Germinal center (tissue), 1 donor: ENCODE data around the gene CST6.

Experiments
- DNase-seq: peaks from one replicate; pipeline ENCODE4 v3.0.0; 2012; ENCODE audit warnings: mixed read lengths, low spot score

The CST6 gene, protein sequence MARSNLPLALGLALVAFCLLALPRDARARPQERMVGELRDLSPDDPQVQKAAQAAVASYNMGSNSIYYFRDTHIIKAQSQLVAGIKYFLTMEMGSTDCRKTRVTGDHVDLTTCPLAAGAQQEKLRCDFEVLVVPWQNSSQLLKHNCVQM

DNA sequence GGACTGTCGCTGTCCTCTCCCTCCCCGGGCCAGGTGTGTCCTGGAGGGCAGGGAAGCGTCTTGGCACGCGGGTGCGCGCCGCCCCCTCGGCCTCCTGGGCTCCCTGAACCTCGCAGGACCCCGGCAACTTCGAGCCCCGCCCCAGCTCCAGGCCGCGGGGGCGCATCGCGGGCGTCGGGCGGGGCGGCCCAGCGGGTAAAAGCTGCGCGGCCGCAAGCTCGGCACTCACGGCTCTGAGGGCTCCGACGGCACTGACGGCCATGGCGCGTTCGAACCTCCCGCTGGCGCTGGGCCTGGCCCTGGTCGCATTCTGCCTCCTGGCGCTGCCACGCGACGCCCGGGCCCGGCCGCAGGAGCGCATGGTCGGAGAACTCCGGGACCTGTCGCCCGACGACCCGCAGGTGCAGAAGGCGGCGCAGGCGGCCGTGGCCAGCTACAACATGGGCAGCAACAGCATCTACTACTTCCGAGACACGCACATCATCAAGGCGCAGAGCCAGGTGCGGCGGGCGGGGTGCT lies at the start of gene CST6:
TSS of gene CST6 (plus strand) at position 224 of the 519 bp plus-strand sequence. CDS start at position 261, 37 bp downstream.
- DNase-seq, result no peak

DNA sequence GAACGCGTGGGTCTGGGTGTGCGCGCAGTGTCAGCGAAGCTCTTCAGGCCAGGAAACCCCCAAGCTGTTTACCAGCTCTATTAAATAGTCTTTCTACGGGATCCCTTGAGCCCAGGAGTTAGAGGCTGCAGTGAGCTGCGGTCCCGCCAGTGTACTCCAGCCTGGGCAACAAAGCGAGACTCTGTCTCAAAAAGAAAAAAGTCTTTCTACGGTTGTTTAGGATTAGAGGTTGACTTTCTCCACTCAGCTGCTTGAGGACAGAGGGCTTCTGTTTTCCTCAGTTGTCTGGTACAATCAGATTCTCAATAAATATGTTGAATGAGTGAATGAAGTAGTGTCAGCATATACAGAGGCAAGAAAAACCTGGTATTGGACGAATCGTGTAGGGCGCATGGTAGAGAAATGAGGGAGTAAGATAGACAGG lies 49.7 kb upstream of the CST6 start:
- no peak for DNase-seq

DNA sequence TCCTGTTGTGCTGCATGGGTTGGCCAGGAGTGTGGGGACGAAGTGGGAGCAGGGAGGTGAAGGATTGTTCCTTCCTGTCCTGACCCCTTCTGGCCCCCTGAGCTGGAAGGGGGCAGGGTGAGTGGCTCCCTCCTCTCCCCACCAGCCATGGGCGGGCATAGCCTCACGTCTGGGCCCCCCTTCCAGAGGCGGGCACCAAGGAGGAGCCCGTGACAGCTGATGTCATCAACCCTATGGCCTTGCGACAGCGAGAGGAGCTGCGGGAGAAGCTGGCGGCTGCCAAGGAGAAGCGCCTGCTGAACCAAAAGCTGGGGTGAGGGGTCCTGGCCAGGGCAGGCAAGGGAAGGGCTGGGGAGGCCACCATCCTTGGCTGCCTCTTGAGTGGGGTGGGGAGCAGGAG lies 46.9 kb upstream of the CST6 start:
- DNase-seq, result no peak

DNA sequence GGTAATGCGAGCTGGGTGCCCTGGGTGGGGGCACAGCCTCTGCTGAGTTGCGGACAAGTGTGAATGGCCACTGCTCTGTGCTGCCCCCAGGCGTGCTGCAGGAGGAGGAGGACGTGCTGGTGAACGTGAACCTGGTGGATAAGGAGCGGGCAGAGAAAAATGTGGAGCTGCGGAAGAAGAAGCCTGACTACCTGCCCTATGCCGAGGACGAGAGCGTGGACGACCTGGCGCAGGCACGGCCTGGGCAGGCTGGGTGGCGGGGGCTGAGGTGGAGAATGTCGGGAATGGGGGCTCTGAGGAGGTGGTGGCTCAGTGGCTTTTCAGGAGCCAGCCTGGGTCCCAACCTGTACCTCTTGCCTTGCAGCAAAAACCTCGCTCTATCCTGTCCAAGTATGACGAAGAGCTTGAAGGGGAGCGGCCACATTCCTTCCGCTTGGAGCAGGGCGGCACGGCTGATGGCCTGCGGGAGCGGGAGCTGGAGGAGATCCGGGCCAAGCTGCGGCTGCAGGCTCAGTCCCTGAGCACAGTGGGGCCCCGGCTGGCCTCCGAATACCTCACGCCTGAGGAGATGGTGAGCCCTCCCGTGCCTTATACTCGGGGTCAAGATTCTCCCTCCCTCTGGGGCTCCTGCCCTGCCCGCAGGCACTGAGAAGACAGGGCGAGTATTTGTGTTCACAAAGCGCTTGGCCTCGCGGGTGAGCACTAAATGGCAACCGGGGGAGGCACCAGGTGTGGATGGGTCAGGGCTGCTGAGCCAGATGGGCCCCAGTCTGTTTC lies 45.6 kb upstream of the CST6 start:
- DNase-seq, result no peak

DNA sequence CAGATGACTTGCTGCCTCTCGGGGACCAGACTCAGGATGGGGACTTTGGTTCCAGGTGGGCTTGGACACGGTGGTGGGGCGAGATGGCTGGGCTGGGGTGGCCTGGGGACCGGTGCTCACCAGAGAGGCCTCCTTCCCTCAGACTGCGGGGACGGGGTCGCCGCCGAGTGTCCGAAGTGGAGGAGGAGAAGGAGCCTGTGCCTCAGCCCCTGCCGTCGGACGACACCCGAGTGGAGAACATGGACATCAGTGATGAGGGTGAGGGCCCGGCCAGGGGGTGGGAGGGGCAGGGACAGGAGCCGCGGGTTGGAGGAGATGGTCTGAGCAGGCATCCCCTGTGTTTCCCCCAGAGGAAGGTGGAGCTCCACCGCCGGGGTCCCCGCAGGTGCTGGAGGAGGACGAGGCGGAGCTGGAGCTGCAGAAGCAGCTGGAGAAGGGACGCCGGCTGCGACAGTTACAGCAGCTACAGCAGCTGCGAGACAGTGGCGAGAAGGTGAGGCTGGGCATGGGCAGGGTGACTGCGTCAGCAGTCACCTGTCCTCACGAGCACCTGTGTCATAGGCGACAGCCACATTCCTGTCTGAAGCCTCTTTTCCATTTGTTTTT lies 44.4 kb upstream of the CST6 start:
- no peak for DNase-seq

- DNase-seq, result no peak
These were observed 43.0 kb upstream of the CST6 start for GRCh38 chr11:65968600-65969482.

GRCh38 chr11:65972116-65972515 lies 39.7 kb upstream of the CST6 start:
- DNase-seq, result no peak

GRCh38 chr11:65973439-65974110 lies 38.2 kb upstream of the CST6 start:
- DNase-seq, result no peak

DNA sequence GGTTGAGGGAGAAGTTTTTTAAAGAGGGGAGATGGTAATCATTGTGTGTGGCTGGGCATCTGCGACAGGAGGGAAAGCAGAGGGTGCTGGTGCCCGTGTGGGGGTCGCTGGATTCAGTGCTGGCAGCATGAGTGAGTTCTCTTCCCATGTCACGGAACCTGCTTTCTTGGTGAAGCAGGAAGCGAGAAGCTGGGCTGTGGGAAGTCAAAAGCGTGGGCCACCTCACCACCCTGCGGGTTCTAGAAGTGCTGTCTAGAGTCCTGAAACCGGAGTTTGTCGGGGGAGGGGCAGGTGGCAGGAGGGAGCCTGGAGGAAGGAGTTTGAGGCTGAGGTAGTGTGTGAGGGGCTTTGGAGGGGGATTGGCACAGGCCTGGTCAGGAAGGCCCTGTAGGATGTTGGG lies 36.0 kb upstream of the CST6 start:
- no peak for DNase-seq

DNA sequence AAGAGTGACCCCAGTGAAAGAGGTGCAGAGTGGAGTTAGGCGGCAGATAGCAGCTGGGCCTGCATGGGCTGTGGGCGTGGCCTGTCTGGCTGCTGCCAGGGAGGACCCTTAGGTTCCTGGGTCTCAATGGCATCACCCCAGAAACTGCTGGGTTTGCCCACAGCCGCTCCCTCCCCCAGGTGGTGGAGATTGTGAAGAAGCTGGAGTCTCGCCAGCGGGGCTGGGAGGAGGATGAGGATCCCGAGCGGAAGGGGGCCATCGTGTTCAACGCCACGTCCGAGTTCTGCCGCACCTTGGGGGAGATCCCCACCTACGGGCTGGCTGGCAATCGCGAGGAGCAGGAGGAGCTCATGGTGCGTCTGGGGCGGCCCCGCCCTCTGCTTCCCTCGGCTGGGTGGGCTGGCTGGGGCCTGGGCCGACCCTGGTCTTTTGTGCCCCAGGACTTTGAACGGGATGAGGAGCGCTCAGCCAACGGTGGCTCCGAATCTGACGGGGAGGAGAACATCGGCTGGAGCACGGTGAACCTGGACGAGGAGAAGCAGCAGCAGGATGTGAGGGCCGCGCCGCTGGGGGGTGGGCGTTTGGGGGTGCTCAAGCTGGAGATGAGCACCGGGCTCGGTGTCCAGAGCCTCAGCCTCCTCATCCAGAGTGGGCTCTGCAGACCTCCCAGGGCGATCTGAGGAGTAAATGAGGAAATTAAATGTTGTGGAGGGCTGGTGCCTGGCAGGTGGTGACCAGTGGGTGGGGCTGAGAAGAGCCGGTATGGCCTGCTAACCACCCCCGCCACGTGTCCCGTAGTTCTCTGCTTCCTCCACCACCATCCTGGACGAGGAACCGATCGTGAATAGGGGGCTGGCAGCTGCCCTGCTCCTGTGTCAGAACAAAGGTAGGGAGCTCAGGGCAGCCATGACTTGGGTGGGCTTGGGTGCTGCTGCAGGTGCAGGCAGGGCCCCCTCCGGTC lies 35.3 kb upstream of the CST6 start:
- no peak for DNase-seq

GRCh38 chr11:65977621-65978390 lies 34.0 kb upstream of the CST6 start:
- no peak for DNase-seq

- no peak for DNase-seq
These were observed 33.2 kb upstream of the CST6 start for GRCh38 chr11:65978391-65979238.

DNA sequence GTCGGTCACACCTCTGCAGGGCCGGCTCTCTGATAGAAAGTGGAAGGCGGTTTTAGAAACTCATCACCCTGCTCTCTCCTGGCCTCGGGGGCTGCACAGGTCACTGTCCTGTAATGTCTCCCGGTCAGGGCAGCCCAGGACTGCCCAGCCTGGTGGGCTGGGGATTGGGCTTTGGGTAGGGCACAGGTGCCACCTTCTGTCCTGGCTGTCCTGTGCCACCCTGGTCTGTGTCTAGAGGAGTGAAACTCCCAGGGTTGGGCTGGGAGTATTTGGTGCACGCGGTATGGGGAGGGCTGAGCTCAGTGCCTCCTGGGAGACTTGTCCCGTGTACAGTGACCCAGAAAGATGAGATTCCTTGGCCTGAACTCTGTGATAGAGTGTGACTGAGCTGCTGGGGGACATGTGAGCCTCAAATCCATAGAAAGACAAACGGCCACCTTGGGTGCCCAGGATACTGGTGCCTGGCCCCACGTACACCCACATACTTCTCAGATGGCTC lies 32.5 kb upstream of the CST6 start:
- DNase-seq, result no peak

GRCh38 chr11:65981101-65981740 lies 30.6 kb upstream of the CST6 start:
- DNase-seq, result no peak

- DNase-seq, result no peak
These were observed 29.6 kb upstream of the CST6 start for GRCh38 chr11:65981972-65982823.

GRCh38 chr11:65982824-65983588 lies 28.8 kb upstream of the CST6 start:
- no peak for DNase-seq
